Measurements from ENCODE around the gene AEBP1. TPM values are rescaled to one million over a fixed set of nuclear protein-coding genes. Genes with fewer than 3 reads are reported as not detected.

AEBP1 gene
- total and polyA plus RNA-seq, 8 donors = 14.6 to 179 (median 41.2) TPM

DNA sequence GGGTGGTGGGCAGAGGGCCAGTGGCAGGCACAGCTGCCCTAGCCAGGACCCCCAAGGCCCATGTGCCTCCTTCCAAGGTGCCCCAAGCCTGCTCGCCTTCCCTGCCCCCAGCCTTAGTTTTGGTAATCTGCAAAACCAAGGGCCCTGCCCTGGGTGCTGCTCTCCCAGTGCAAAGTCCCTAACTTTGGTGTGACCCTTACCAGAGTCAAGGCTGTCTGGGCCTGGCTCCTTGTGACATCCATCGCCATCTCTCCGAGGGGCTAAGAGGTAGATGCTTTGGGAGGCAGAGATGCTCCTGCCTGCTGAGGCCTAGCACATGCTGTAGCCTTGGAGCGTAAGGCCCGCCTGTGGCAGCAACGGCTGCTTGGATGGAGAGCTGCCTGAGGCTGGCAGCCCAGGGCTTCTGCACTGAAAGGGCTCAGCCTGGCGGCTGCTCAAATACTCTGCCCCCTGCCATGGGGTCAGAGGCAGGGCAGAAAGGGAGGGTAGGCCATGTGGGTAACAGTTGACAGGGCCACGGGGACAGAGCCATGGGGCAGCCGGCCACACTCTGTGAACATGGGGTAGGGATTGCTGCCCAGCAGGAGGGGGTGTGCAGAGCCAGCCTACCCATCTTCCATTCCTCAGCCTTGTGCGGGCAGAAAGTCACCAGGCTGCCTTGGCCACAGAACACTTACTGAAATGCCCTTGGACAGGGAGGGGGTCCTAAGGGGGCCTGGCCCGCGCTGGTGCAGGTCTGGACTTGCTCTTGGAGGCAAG lies 54.9 kb downstream of the AEBP1 start:
- Histone ChIP-seq H3K9me3 (no peaks in the 10 kb centered on the region), H3K36me3 (no peaks in the 10 kb centered on the region), H3K4me1 (no peaks in the 10 kb centered on the region), H3K27ac (no peak overlapping the region), H3K4me3 (no peak overlapping the region), H3K27me3 (peaks cover 0 to 3% (median 0%) of the 10 kb centered on the region in 3 donors)
- intact Hi-C loops (cut with DNase I; ENCODE audit: low total_unique reads) = no loop called here
- 89 to 94% (median 92%) methylated on average over 11 to 12 of the region's 12 CpGs for WGBS, 5 donors
- TF ChIP-seq, protein P1, sequence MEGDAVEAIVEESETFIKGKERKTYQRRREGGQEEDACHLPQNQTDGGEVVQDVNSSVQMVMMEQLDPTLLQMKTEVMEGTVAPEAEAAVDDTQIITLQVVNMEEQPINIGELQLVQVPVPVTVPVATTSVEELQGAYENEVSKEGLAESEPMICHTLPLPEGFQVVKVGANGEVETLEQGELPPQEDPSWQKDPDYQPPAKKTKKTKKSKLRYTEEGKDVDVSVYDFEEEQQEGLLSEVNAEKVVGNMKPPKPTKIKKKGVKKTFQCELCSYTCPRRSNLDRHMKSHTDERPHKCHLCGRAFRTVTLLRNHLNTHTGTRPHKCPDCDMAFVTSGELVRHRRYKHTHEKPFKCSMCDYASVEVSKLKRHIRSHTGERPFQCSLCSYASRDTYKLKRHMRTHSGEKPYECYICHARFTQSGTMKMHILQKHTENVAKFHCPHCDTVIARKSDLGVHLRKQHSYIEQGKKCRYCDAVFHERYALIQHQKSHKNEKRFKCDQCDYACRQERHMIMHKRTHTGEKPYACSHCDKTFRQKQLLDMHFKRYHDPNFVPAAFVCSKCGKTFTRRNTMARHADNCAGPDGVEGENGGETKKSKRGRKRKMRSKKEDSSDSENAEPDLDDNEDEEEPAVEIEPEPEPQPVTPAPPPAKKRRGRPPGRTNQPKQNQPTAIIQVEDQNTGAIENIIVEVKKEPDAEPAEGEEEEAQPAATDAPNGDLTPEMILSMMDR (IDR thresholded peaks at IDR 0.05) = no peak
- TF ChIP-seq EP300 (IDR thresholded peaks at IDR 0.05) (no peak), POLR2A (IDR thresholded peaks at IDR 0.05) (no peak), POLR2AphosphoS5 (IDR thresholded peaks at IDR 0.05) (no peak)
- no peak for DNase-seq

DNA sequence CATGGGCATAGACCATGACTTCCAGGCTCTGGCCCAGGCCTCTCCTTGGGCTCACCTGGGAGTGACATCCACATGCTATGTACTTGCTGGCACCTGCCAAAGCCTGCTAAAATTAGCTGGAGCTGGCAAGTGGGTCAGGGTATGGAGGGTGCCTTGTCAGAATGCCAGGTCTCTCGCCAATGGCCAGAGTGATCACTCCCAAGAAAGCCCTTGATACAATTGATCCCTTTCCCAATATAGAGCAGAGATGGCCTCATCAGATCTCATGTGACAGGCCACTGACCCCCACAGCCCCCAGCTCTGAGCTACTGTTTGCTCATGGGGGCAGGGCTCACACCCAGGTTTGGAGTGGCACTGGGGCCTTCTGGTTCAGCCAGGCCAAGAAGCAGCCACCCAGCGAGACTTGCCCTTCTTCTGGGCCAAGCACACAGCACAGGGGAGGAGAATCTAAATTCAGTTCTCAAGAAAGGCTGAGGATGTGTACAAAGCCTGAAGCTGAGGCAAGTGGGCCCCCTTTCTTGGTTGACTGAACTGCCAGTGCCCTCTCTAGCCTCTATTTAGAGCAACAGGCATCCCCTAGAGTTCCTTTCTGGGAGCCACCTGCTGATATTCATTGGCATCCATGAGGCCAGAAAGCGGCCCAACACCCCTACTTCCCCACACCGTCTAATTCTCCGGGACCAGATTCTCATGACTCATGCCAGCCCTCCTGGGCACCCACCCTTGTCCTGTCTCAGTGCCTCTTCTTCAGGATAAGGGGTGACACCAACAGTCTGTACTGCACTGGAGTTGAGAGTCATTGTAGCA lies 55.9 kb downstream of the AEBP1 start:
- H3K27me3 ChIP-seq = peaks cover 0 to 3% (median 0%) of the 10 kb centered on the region in 3 donors
- no peaks in the 10 kb centered on the region for H3K36me3 ChIP-seq
- no peak for DNase-seq
- H3K9me3 ChIP-seq = no peaks in the 10 kb centered on the region
- H3K4me3 ChIP-seq = no peak overlapping the region
- intact Hi-C loops (cut with DNase I; ENCODE audit: low total_unique reads) = no loop called here
- 74 to 92% (median 86%) methylated on average over 4 to 5 of the region's 5 CpGs for WGBS, 5 donors
- no peaks in the 10 kb centered on the region for H3K4me1 ChIP-seq
- H3K27ac ChIP-seq = no peak overlapping the region
- no peak for TF ChIP-seq EP300 (IDR thresholded peaks at IDR 0.05)
- TF ChIP-seq POLR2AphosphoS5 (IDR thresholded peaks at IDR 0.05) = no peak
- no peak for TF ChIP-seq POLR2A (IDR thresholded peaks at IDR 0.05)
- TF ChIP-seq, protein P1 (IDR thresholded peaks at IDR 0.05) = no peak

GRCh38 chr7:44161371-44161770 lies 57.2 kb downstream of the AEBP1 start:
- no peaks in the 10 kb centered on the region for H3K4me1 ChIP-seq
- H3K4me3 ChIP-seq = no peak overlapping the region
- intact Hi-C loops (cut with DNase I; ENCODE audit: low total_unique reads) = no loop called here
- H3K27me3 ChIP-seq = peaks cover 0 to 3% (median 0%) of the 10 kb centered on the region in 3 donors
- no peaks in the 10 kb centered on the region for H3K36me3 ChIP-seq
- TF ChIP-seq POLR2A (IDR thresholded peaks at IDR 0.05) (no peak), EP300 (IDR thresholded peaks at IDR 0.05) (no peak), POLR2AphosphoS5 (IDR thresholded peaks at IDR 0.05) (no peak)
- TF ChIP-seq, protein P1 (IDR thresholded peaks at IDR 0.05) = no peak
- H3K27ac ChIP-seq = no peak overlapping the region
- WGBS, 5 donors = 95 to 100% (median 97%) methylated on average over 2 of the region's 2 CpGs
- no peaks in the 10 kb centered on the region for H3K9me3 ChIP-seq
- DNase-seq = no peak

- TF ChIP-seq, protein P1 (IDR thresholded peaks at IDR 0.05) = no peak
- TF ChIP-seq POLR2AphosphoS5 (IDR thresholded peaks at IDR 0.05) = no peak
- TF ChIP-seq EP300 (IDR thresholded peaks at IDR 0.05) = no peak
- no peak for TF ChIP-seq POLR2A (IDR thresholded peaks at IDR 0.05)
- Histone ChIP-seq H3K9me3 (no peaks in the 10 kb centered on the region), H3K27ac (no peak overlapping the region), H3K36me3 (no peaks in the 10 kb centered on the region), H3K4me3 (no peak overlapping the region), H3K27me3 (no peaks in the 10 kb centered on the region), H3K4me1 (no peaks in the 10 kb centered on the region)
- intact Hi-C loops (cut with DNase I; ENCODE audit: low total_unique reads) = no loop called here
- WGBS, 5 donors = 76 to 89% (median 84%) methylated on average over 4 of the region's 4 CpGs
- no peak for DNase-seq
These were observed 58.0 kb downstream of the AEBP1 start for GRCh38 chr7:44162179-44162578.
